Endodermal cell (in vitro differentiated cells): ENCODE data around the gene CD151. TPM values are rescaled to one million over a fixed set of nuclear protein-coding genes. Genes with fewer than 3 reads are reported as not detected.

Experiments used
- DNase-seq: peaks from one replicate; pipeline ENCODE4 v3.0.0-alpha.2; 2017
- H3K27ac ChIP-seq: 2 replicates; pipeline ENCODE4 v1.5.1; 2013; ENCODE audit warnings: mild to moderate bottlenecking, low read depth, low read length, moderate library complexity
- H3K27me3 ChIP-seq: 2 replicates; pipeline ENCODE4 v1.6.1; 2013; ENCODE audit warnings: mild to moderate bottlenecking, low read length, moderate library complexity; ENCODE audit not compliant: insufficient read depth, control insufficient read depth, poor library complexity, severe bottlenecking
- H3K36me3 ChIP-seq: 2 replicates; pipeline ENCODE4 v1.7.0; 2013; ENCODE audit warnings: mild to moderate bottlenecking, low read length, moderate library complexity; ENCODE audit not compliant: control insufficient read depth, insufficient read depth
- H3K4me1 ChIP-seq: one replicate; pipeline ENCODE4 v1.7.0; 2013; ENCODE audit warnings: low read length; ENCODE audit not compliant: control insufficient read depth, insufficient read depth
- H3K4me3 ChIP-seq: 2 replicates; pipeline ENCODE4 v1.5.1; 2013; ENCODE audit warnings: mild to moderate bottlenecking, low read length, moderate library complexity
- H3K9ac ChIP-seq: 2 replicates; pipeline ENCODE4 v1.6.1; 2013; ENCODE audit warnings: mild to moderate bottlenecking, low read length, moderate library complexity; ENCODE audit not compliant: poor library complexity, severe bottlenecking; ENCODE audit errors: extremely low read depth
- H3K9me3 ChIP-seq: 2 replicates; pipeline ENCODE4 v1.6.1; 2013; ENCODE audit warnings: mild to moderate bottlenecking, low read length, moderate library complexity; ENCODE audit not compliant: control insufficient read depth
- H3K27ac Mint-ChIP-seq: 2 replicates; pipeline ENCODE4 v1.8.0; 2020; ENCODE audit warnings: mixed read lengths
- H3K27me3 Mint-ChIP-seq: 2 replicates; pipeline ENCODE4 v1.8.0; 2021; ENCODE audit warnings: mild to moderate bottlenecking, mixed read lengths; ENCODE audit not compliant: insufficient read depth
- H3K36me3 Mint-ChIP-seq: 2 replicates; pipeline ENCODE4 v1.8.0; 2020; ENCODE audit warnings: low read depth, mixed read lengths
- H3K4me1 Mint-ChIP-seq: 2 replicates; pipeline ENCODE4 v1.8.0; 2020; ENCODE audit warnings: mixed read lengths
- H3K4me3 Mint-ChIP-seq: 2 replicates; pipeline ENCODE4 v1.8.0; 2020; ENCODE audit warnings: mild to moderate bottlenecking, moderate library complexity, mixed read lengths
- H3K9me3 Mint-ChIP-seq: 2 replicates; pipeline ENCODE4 v1.8.0; 2020; ENCODE audit warnings: mild to moderate bottlenecking, mixed read lengths
- WGBS, 2 experiments: methylation state at CpG; one replicate each; pipeline versions ENCODE4 v1.1.5 to v1.1.7; 2013; ENCODE audit warnings: missing lambda C conversion rate in 2 of 2, mixed read lengths in 1 of 2; ENCODE audit not compliant: insufficient coverage in 1 of 2, insufficient read length in 1 of 2; 5-methylcytosine and 5-hydroxymethylcytosine counted together
- total RNA-seq, 2 donors: library from RNA; stranded (reverse); fragmentation: NEBNext Ultra II Directional in 1 of 2; extraction: Animal tissue kit (Norgen Biotek cat#: 25700) in 1 of 2; gene quantifications; 2 replicates in 1 of 2; 3 replicates in 1 of 2; pipeline ENCODE4 v1.2.1, GENCODE V29; 2021
- TF ChIP-seq, protein P1 (sequence below): fragments of 200-600 bp; sonication (generic); conservative IDR thresholded peaks from 2 replicates; pipeline ENCODE4 v1.5.0; 2021; ENCODE audit warnings: antibody characterized with exemption, mild to moderate bottlenecking

CD151 gene
- total RNA-seq, 2 donors from 2014 or later = 139 to 165 TPM

DNA sequence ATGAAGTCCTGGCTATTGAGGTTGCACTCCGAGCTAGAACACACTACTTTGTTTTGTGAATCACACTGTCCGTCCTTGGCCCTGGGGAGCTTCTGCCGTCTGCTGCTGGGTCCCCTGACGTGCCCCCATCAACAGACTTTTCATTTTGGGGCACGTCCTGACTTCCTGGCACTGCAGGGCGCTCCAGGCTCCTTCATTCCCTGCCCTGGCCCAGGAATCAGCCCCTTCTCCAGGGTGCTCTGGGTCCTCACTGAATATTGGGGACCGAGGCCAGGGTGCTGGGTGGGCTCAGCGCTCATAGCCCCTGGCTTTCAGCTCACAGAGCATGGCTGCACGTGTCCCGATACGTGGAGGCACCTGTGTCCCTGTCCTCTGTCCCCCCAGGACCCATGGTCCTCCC, 32.1 kb downstream of the CD151 start:
- TF ChIP-seq, protein P1, sequence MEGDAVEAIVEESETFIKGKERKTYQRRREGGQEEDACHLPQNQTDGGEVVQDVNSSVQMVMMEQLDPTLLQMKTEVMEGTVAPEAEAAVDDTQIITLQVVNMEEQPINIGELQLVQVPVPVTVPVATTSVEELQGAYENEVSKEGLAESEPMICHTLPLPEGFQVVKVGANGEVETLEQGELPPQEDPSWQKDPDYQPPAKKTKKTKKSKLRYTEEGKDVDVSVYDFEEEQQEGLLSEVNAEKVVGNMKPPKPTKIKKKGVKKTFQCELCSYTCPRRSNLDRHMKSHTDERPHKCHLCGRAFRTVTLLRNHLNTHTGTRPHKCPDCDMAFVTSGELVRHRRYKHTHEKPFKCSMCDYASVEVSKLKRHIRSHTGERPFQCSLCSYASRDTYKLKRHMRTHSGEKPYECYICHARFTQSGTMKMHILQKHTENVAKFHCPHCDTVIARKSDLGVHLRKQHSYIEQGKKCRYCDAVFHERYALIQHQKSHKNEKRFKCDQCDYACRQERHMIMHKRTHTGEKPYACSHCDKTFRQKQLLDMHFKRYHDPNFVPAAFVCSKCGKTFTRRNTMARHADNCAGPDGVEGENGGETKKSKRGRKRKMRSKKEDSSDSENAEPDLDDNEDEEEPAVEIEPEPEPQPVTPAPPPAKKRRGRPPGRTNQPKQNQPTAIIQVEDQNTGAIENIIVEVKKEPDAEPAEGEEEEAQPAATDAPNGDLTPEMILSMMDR = no peak
- WGBS, 2 experiments = 92 to 97% methylated on average over 9 to 10 of the region's 11 CpGs
- H3K9ac ChIP-seq = no peak overlapping the region
- H3K4me1 Mint-ChIP-seq = peaks cover 1% of the 10 kb centered on the region
- no peaks in the 10 kb centered on the region for H3K9me3 Mint-ChIP-seq
- DNase-seq = no peak
- no peaks in the 10 kb centered on the region for H3K4me1 ChIP-seq
- H3K36me3 Mint-ChIP-seq = no peaks in the 10 kb centered on the region
- no peaks in the 10 kb centered on the region for H3K27me3 ChIP-seq
- H3K27ac ChIP-seq = peak overlapping the region; percentile 49
- H3K4me3 Mint-ChIP-seq = no peak overlapping the region
- H3K27ac Mint-ChIP-seq = no peak overlapping the region
- no peak overlapping the region for H3K4me3 ChIP-seq
- no peaks in the 10 kb centered on the region for H3K9me3 ChIP-seq
- H3K36me3 ChIP-seq = no peaks in the 10 kb centered on the region
- H3K27me3 Mint-ChIP-seq = no peaks in the 10 kb centered on the region

DNA sequence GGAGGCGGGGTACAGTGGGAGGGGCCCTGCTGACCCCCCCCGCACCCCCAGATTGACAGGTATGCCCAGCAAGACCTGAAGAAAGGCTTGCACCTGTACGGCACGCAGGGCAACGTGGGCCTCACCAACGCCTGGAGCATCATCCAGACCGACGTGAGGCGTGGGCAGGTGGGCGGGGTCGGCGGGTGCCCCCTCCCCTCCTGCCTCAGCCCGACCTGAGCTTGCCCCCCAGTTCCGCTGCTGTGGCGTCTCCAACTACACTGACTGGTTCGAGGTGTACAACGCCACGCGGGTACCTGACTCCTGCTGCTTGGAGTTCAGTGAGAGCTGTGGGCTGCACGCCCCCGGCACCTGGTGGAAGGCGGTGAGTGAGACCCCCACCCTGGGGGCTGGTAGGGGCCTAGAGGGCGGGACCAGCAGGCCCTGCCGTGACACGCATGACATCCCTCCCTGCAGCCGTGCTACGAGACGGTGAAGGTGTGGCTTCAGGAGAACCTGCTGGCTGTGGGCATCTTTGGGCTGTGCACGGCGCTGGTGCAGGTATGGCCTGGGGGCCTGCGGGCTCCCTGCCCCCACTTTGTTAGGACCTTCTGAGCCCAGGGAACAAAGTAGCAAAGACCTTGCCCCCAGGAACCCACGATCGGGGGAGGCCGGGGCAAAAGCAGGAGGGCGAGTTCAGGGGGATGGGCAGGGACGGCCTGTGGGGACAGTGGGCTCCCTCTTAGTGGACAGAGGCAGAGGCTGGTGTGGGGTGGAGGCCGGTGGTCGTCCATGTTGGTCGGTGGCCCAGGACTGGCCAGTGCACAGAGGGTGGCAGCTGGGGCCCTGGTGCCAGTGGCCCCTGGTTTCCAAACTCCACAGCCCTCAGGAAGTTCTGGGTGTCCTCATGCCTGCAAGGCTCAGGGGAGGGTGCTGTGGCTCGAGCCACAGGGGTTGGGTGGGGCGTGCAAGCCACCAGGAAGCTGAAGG, 33.0 kb downstream of the CD151 start:
- DNase-seq = no peak
- H3K4me3 Mint-ChIP-seq = no peak overlapping the region
- Histone ChIP-seq H3K9me3 (no peaks in the 10 kb centered on the region), H3K27ac (no peak overlapping the region), H3K27me3 (no peaks in the 10 kb centered on the region), H3K9ac (no peak overlapping the region), H3K36me3 (no peaks in the 10 kb centered on the region), H3K4me1 (no peaks in the 10 kb centered on the region), H3K4me3 (no peak overlapping the region)
- no peaks in the 10 kb centered on the region for H3K27me3 Mint-ChIP-seq
- H3K9me3 Mint-ChIP-seq = no peaks in the 10 kb centered on the region
- no peak overlapping the region for H3K27ac Mint-ChIP-seq
- no peaks in the 10 kb centered on the region for H3K36me3 Mint-ChIP-seq
- TF ChIP-seq, protein P1 = no peak
- peaks cover 1% of the 10 kb centered on the region for H3K4me1 Mint-ChIP-seq
- 92 to 95% methylated on average over 24 to 41 of the region's 41 CpGs for WGBS, 2 experiments

DNA sequence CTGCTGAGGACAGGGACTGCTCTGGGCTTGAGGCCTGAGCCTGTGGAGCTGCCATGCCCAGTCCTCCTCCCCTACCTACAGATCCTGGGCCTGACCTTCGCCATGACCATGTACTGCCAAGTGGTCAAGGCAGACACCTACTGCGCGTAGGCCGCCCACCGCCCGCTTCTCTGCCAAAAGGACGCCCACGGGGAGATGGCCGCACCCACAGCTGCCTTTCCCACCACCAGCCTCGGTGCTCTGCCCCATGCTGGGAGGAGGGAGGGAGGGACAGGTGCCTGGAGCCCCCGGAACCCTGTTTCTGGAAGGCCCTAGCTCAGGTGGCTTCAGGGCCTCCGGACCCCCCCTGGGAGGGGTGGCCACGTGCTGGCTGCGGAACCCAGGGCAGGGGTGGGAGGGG, 33.7 kb downstream of the CD151 start:
- Mint-ChIP-seq H3K27ac (no peak overlapping the region), H3K36me3 (no peaks in the 10 kb centered on the region), H3K9me3 (no peaks in the 10 kb centered on the region), H3K27me3 (no peaks in the 10 kb centered on the region), H3K4me1 (peaks cover 1% of the 10 kb centered on the region), H3K4me3 (no peak overlapping the region)
- WGBS, 2 experiments = 93 to 95% methylated on average over 11 to 14 of the region's 14 CpGs
- H3K9me3 ChIP-seq = no peaks in the 10 kb centered on the region
- TF ChIP-seq, protein P1 = no peak
- no peaks in the 10 kb centered on the region for H3K36me3 ChIP-seq
- H3K4me1 ChIP-seq = no peaks in the 10 kb centered on the region
- H3K27ac ChIP-seq = no peak overlapping the region
- no peak overlapping the region for H3K4me3 ChIP-seq
- no peak overlapping the region for H3K9ac ChIP-seq
- DNase-seq = no peak
- H3K27me3 ChIP-seq = no peaks in the 10 kb centered on the region
